ENCODE results near the gene NSUN4. TPM values are rescaled to one million over a fixed set of nuclear protein-coding genes. Genes with fewer than 3 reads are reported as not detected.
"Not testable (repeated sequence)": the region's sequence is repeated elsewhere in the genome, so short reads cannot be mapped to it uniquely, and the experiment has no call there.

NSUN4 gene
- total RNA-seq, 1 donor from 2014 or later = 9.0 TPM

DNA sequence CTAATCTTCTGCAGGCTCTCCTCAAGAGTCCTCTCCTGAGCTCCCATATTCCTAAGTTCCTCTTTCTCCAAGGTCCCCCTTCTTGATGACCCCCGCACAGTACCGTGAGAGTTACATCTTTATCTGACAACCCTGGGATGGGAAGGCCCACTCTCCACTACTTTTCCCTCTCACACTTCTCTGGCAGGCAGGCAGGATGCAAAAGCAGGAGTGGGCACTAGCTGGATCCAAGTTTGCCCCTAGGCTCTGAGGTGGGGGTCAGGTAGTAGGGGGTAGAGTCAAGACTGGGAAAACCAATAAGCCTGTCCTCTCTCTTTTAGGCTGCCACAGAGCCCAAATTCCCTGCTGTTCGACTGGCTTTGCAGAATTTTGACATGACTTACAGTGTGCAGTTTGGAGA lies 3.9 kb downstream of the NSUN4 start:
- H3K4me3 ChIP-seq (ENCODE audit: low read depth, low read length) = no peak overlapping the region
- DNase-seq (ENCODE audit: low read depth) (no peak), FAIRE-seq (no peak)
- peaks cover 18% of the 10 kb centered on the region for H3K36me3 ChIP-seq (ENCODE audit: control insufficient read depth, insufficient read depth, low read length)
- TF ChIP-seq, protein P1, sequence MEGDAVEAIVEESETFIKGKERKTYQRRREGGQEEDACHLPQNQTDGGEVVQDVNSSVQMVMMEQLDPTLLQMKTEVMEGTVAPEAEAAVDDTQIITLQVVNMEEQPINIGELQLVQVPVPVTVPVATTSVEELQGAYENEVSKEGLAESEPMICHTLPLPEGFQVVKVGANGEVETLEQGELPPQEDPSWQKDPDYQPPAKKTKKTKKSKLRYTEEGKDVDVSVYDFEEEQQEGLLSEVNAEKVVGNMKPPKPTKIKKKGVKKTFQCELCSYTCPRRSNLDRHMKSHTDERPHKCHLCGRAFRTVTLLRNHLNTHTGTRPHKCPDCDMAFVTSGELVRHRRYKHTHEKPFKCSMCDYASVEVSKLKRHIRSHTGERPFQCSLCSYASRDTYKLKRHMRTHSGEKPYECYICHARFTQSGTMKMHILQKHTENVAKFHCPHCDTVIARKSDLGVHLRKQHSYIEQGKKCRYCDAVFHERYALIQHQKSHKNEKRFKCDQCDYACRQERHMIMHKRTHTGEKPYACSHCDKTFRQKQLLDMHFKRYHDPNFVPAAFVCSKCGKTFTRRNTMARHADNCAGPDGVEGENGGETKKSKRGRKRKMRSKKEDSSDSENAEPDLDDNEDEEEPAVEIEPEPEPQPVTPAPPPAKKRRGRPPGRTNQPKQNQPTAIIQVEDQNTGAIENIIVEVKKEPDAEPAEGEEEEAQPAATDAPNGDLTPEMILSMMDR (IDR thresholded peaks at IDR 0.05; ENCODE audit: insufficient read depth, low read length, severe bottlenecking) = no peak
- H3K27me3 ChIP-seq (ENCODE audit: control insufficient read depth, insufficient read depth, low read length) = no peaks in the 10 kb centered on the region

DNA sequence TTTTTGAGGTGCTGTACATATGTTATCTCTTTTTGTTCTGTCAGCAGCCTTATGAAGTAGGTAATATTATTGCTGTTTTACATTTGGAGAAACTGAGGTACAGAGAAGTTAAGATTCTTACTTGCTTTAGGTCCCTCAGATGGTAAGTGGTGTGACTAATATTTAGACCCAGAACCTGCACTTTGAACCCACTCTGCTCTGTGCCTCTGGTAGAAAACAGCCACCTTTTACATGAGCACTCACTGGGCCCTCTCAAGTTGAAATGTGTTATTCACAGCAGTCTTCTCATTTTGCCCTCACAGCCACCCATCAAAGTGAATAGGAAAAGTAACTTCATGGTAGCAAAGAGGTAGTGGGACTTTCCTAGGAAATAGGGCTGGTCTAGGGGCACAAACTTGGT lies 4.7 kb downstream of the NSUN4 start:
- TF ChIP-seq, protein P1 (IDR thresholded peaks at IDR 0.05; ENCODE audit: insufficient read depth, low read length, severe bottlenecking) = no peak
- DNase-seq (ENCODE audit: low read depth) (no peak), FAIRE-seq (no peak)
- Histone ChIP-seq H3K36me3 (ENCODE audit: control insufficient read depth, insufficient read depth, low read length) (peaks cover 21% of the 10 kb centered on the region), H3K27me3 (ENCODE audit: control insufficient read depth, insufficient read depth, low read length) (no peaks in the 10 kb centered on the region), H3K4me3 (ENCODE audit: low read depth, low read length) (no peak overlapping the region)

DNA sequence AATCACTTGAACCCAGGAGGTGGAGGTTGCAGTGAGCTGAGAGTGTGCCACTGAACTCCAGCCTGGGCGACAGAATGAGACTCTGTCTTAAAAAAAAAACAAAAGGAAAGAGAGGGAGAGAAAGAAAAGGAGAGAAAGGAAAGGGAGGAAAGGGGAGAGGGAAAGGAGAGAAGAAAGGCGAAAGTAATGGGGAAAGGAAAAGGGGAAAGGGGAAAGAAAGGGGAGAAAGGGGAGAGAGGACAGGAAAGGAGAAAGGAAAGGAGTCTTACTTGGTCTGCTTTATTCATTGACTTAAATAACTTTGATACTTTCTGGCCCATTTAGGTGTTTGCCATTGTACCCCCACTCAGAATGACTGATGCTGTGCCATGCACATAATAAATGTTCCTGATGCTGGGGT lies 11.8 kb downstream of the NSUN4 start:
- H3K4me3 ChIP-seq (ENCODE audit: low read depth, low read length) = no peak overlapping the region
- TF ChIP-seq, protein P1 (IDR thresholded peaks at IDR 0.05; ENCODE audit: insufficient read depth, low read length, severe bottlenecking) = no peak
- no peaks in the 10 kb centered on the region for H3K27me3 ChIP-seq (ENCODE audit: control insufficient read depth, insufficient read depth, low read length)
- no peak for DNase-seq (ENCODE audit: low read depth)
- H3K36me3 ChIP-seq (ENCODE audit: control insufficient read depth, insufficient read depth, low read length) = peaks cover 19% of the 10 kb centered on the region
- FAIRE-seq = no peak

DNA sequence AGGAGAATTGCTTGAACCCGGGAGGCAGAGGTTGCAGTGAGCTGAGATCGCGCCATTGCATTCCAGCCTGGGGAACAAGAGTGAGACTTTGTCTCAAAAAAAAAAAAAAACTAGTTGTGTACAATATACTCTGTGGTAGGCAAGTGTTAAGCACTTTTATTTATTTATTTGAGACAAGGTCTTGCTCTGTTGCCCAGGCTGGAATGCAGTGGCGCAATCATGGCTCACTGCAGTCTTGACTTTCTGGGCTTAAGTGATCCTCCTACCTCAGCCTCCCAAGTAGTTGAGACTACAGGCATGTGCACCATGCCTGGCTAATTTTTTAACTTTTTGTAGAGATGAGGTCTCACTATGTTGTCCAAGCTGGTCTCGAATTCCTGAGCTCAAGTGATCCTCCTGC lies 15.3 kb downstream of the NSUN4 start:
- H3K27me3 ChIP-seq (ENCODE audit: control insufficient read depth, insufficient read depth, low read length); FAIRE-seq; H3K4me3 ChIP-seq (ENCODE audit: low read depth, low read length); DNase-seq (ENCODE audit: low read depth): not testable (repeated sequence)
- peaks cover 16% of the 10 kb centered on the region for H3K36me3 ChIP-seq (ENCODE audit: control insufficient read depth, insufficient read depth, low read length)

DNA sequence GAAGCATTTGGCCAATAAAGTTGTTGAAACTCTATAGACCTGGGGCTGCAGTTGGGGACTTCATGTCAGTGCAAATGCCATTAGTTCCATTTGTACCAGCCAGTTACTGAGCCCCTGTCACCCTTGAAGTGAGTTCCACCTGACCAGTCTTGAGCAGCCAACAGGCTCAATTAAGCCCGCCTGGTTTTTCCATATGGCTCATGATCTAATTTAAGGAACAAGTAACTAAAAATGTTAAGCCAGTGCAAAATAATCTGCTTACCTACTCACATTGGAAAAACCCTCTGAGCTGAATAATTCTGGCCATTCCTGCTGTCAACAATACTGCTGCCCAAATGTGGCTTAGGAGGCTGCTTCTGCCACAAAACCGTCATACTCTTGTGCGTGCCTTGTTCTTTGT lies 21.6 kb downstream of the NSUN4 start:
- Histone ChIP-seq H3K36me3 (ENCODE audit: control insufficient read depth, insufficient read depth, low read length) (peaks cover 20% of the 10 kb centered on the region), H3K27me3 (ENCODE audit: control insufficient read depth, insufficient read depth, low read length) (no peaks in the 10 kb centered on the region), H3K4me3 (ENCODE audit: low read depth, low read length) (no peak overlapping the region)
- FAIRE-seq (no peak), DNase-seq (ENCODE audit: low read depth) (no peak)
- TF ChIP-seq, protein P1 (IDR thresholded peaks at IDR 0.05; ENCODE audit: insufficient read depth, low read length, severe bottlenecking) = no peak

DNA sequence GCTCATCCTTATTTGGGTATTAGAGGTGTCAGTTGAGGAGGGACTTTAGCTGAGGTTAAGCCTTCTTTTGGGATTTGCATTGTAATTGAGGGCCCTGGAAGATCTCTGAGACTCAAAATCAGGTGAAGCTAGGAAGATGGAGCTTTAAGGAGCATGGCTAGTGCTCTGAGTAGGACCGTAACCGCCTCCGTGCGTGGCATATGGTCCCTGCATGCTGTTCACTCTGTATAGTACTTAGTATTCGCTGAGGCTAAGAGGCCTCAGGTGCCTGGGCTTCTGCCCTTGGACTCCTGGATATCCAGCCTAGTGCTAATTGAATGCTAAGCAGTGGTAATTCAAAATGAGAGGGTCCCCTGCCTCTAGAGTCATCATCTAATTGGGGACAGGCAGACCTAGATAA lies 22.5 kb downstream of the NSUN4 start:
- peaks cover 20% of the 10 kb centered on the region for H3K36me3 ChIP-seq (ENCODE audit: control insufficient read depth, insufficient read depth, low read length)
- DNase-seq (ENCODE audit: low read depth) = no peak
- FAIRE-seq = no peak
- no peaks in the 10 kb centered on the region for H3K27me3 ChIP-seq (ENCODE audit: control insufficient read depth, insufficient read depth, low read length)
- TF ChIP-seq, protein P1 (IDR thresholded peaks at IDR 0.05; ENCODE audit: insufficient read depth, low read length, severe bottlenecking) = no peak
- H3K4me3 ChIP-seq (ENCODE audit: low read depth, low read length) = no peak overlapping the region
